ENCODE results near the gene LTBP2. TPM values are rescaled to one million over a fixed set of nuclear protein-coding genes. Genes with fewer than 3 reads are reported as not detected.

Gene LTBP2
- total RNA-seq, 2 experiments from 2014 or later = 0.04 to 0.05 TPM

GRCh38 chr14:74528886-74529285 lies 83.2 kb downstream of the LTBP2 start:
- TF ChIP-seq, protein P1, sequence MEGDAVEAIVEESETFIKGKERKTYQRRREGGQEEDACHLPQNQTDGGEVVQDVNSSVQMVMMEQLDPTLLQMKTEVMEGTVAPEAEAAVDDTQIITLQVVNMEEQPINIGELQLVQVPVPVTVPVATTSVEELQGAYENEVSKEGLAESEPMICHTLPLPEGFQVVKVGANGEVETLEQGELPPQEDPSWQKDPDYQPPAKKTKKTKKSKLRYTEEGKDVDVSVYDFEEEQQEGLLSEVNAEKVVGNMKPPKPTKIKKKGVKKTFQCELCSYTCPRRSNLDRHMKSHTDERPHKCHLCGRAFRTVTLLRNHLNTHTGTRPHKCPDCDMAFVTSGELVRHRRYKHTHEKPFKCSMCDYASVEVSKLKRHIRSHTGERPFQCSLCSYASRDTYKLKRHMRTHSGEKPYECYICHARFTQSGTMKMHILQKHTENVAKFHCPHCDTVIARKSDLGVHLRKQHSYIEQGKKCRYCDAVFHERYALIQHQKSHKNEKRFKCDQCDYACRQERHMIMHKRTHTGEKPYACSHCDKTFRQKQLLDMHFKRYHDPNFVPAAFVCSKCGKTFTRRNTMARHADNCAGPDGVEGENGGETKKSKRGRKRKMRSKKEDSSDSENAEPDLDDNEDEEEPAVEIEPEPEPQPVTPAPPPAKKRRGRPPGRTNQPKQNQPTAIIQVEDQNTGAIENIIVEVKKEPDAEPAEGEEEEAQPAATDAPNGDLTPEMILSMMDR (IDR thresholded peaks at IDR 0.05) = no peak
- intact Hi-C loops (cut with micrococcal nuclease) = no loop called here
- DNase-seq (no peak), ATAC-seq (no peak)
- Mint-ChIP-seq H3K27me3 (no peaks in the 10 kb centered on the region), H3K4me1 (ENCODE audit: low read depth) (peaks cover 2% of the 10 kb centered on the region), H3K4me3 (no peak overlapping the region), H3K27ac (no peak overlapping the region), H3K36me3 (ENCODE audit: low read depth) (no peaks in the 10 kb centered on the region), H3K9me3 (no peaks in the 10 kb centered on the region)
- ChIA-PET CTCF (no interaction called here), POLR2A (interaction anchor here (0.8 kb wide), 1 partner anchor 29 kb away, joined by 3 read pairs; no protein-coding TSS in a partner anchor)

GRCh38 chr14:74528406-74528805 lies 83.6 kb downstream of the LTBP2 start:
- Mint-ChIP-seq H3K36me3 (ENCODE audit: low read depth) (no peaks in the 10 kb centered on the region), H3K4me3 (no peak overlapping the region), H3K4me1 (ENCODE audit: low read depth) (peaks cover 2% of the 10 kb centered on the region), H3K27ac (no peak overlapping the region), H3K9me3 (no peaks in the 10 kb centered on the region), H3K27me3 (peaks cover under 1% of the 10 kb centered on the region)
- ChIA-PET CTCF (no interaction called here), POLR2A (interaction anchor here (1.0 kb wide), 1 partner anchor 443 kb away, joined by 3 read pairs; the partner anchor contains the start of gene LIN52)
- ATAC-seq (no peak), DNase-seq (no peak)
- intact Hi-C loops (cut with micrococcal nuclease) = no loop called here
- TF ChIP-seq, protein P1 (IDR thresholded peaks at IDR 0.05) = no peak

DNA sequence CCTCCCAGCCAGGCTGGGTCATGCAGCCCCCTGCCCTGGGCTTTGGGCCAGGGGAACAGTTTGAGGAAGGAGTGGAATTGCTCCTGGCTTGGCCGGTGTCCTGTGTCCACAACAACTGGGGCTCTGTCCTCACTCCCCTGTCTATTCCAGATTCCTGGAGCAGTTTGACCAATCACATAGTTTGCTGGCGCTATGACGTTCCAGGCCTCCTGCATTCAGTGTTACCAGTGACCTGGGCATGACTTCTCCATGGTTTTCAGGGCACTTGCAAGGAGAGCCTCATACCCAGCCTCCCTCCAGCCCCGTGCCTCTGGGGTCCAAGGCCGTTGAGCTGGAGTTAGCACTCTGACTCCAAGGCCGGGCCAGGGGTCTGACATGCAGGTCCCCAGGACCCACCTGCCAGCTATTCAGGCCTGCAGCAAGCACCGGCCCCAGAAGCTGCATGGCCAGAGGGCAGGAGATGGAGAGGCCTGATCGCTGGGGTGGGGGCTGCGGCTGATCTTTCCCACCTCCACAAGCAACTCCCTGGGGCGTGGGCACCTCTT lies 84.2 kb downstream of the LTBP2 start:
- H3K27ac Mint-ChIP-seq = no peak overlapping the region
- TF ChIP-seq, protein P1 (IDR thresholded peaks at IDR 0.05) = no peak
- CTCF ChIA-PET = interaction anchor here (1.5 kb wide), 1 partner anchor 84 kb away, joined by 4 read pairs; the partner anchor contains the start of gene LTBP2
- intact Hi-C loops (cut with micrococcal nuclease) = no loop called here
- DNase-seq (no peak), ATAC-seq (no peak)
- POLR2A ChIA-PET = interaction anchor here (1.0 kb wide), 1 partner anchor 443 kb away, joined by 3 read pairs; the partner anchor contains the start of gene LIN52
- H3K4me1 Mint-ChIP-seq (ENCODE audit: low read depth) = no peaks in the 10 kb centered on the region
- H3K27me3 Mint-ChIP-seq = peaks cover 3% of the 10 kb centered on the region
- no peak overlapping the region for H3K4me3 Mint-ChIP-seq
- no peaks in the 10 kb centered on the region for H3K36me3 Mint-ChIP-seq (ENCODE audit: low read depth)
- no peaks in the 10 kb centered on the region for H3K9me3 Mint-ChIP-seq

DNA sequence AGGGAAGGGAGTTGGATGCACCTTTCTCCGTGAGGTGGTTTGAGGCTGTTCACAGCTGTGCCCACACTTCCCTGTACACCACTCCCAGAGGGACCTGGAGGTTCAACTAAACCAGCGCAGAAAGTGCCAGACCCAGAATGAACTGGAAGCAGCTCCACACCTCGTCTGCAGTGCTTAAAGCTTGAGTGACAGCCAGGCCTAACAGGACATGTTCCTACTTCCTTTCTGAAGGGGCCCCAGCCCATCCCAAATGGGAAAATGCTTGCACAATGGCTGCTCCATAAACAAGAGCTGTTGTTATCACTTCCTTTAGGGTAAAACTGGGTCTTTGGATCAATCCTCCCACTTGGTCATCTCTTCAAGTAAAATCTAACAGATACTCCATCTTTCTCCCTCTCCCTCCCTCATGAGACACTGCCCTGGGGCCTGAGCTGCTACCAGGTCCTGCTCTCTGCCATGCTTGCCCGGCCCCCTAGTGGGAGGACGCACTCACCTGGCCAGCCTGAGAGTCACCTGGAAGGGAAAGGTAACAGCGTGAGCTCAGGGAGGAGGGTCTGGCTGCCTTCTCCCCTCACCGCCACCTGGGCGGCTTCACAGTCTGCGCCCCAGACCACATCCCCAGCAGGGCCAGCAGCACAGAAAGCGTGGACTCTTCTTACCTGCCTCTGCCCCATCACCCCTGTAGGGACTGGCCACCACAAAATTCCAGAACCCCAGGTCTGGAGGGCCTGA lies 85.0 kb downstream of the LTBP2 start:
- ChIA-PET POLR2A (interaction anchor here (1.0 kb wide), 1 partner anchor 63 kb away, joined by 3 read pairs; no protein-coding TSS in a partner anchor), CTCF (interaction anchor here (1.5 kb wide), 1 partner anchor 84 kb away, joined by 4 read pairs; the partner anchor contains the start of gene LTBP2)
- Mint-ChIP-seq H3K4me3 (no peak overlapping the region), H3K4me1 (ENCODE audit: low read depth) (no peaks in the 10 kb centered on the region), H3K27ac (no peak overlapping the region), H3K9me3 (no peaks in the 10 kb centered on the region), H3K36me3 (ENCODE audit: low read depth) (no peaks in the 10 kb centered on the region), H3K27me3 (peaks cover 3% of the 10 kb centered on the region)
- TF ChIP-seq, protein P1 (IDR thresholded peaks at IDR 0.05) = no peak
- DNase-seq (no peak), ATAC-seq (no peak)
- intact Hi-C loops (cut with micrococcal nuclease) = no loop called here

- H3K27ac Mint-ChIP-seq = no peak overlapping the region
- POLR2A ChIA-PET = no interaction called here
Measured at GRCh38 chr14:74525361-74525851, 86.6 kb downstream of the LTBP2 start.

More at GRCh38 chr14:74525361-74525851, 86.6 kb downstream of the LTBP2 start:
- CTCF ChIA-PET = interaction anchor here (1.1 kb wide), 1 partner anchor 27 kb away, joined by 3 read pairs; no protein-coding TSS in a partner anchor
- ATAC-seq (no peak), DNase-seq (no peak)
- intact Hi-C loops (cut with micrococcal nuclease) = no loop called here
- Mint-ChIP-seq H3K4me1 (ENCODE audit: low read depth) (no peaks in the 10 kb centered on the region), H3K4me3 (no peak overlapping the region), H3K27me3 (peaks cover 3% of the 10 kb centered on the region), H3K9me3 (no peaks in the 10 kb centered on the region), H3K36me3 (ENCODE audit: low read depth) (no peaks in the 10 kb centered on the region)
- TF ChIP-seq, protein P1 (IDR thresholded peaks at IDR 0.05) = no peak
